Breast epithelium (tissue), 4 donors: Measurements from ENCODE around the gene RPL29. TPM values are rescaled to one million over a fixed set of nuclear protein-coding genes. Genes with fewer than 3 reads are reported as not detected.

Experiments used
- DNase-seq, 2 donors: peaks; one replicate each; pipeline ENCODE4 v3.0.0-alpha.2; 2019; ENCODE audit warnings: low spot score in 2 of 2
- H3K27ac ChIP-seq, 2 donors: fragments of 200-600 bp; sonication (generic) in 1 of 2; one replicate each; pipeline ENCODE4 v1.5.1; 2016 to 2019; ENCODE audit warnings: mild to moderate bottlenecking in 1 of 2
- H3K27me3 ChIP-seq, 2 donors: fragments of 200-600 bp; sonication (generic) in 1 of 2; one replicate each; pipeline versions ENCODE4 v1.5.1 to v1.6.0; 2017 to 2019; ENCODE audit warnings: control low read depth in 1 of 2, mild to moderate bottlenecking in 1 of 2
- H3K36me3 ChIP-seq: fragments of 200-600 bp; one replicate; pipeline ENCODE4 v1.5.1; 2019
- H3K4me1 ChIP-seq, 2 donors: fragments of 200-600 bp; sonication (generic); one replicate each; pipeline ENCODE4 v1.5.1; 2016 to 2019; ENCODE audit warnings: control low read depth in 1 of 2
- H3K4me3 ChIP-seq, 3 donors: fragments of 200-600 bp; sonication (generic); 1 replicate in 2 of 3; 2 replicates in 1 of 3; pipeline ENCODE4 v1.5.1; 2016 to 2019; ENCODE audit warnings: mild to moderate bottlenecking in 3 of 3, moderate library complexity in 2 of 3
- H3K9me3 ChIP-seq, 2 donors: fragments of 200-600 bp; sonication (generic) in 1 of 2; one replicate each; pipeline ENCODE4 v1.5.1; 2016 to 2019; ENCODE audit warnings: control low read depth in 1 of 2
- CTCF ChIP-seq, 3 donors: fragments of 450-650 bp; IDR thresholded peaks; one replicate each; pipeline ENCODE4 v1.5.1; 2016 to 2017; ENCODE audit warnings: antibody characterized with exemption in 3 of 3, mild to moderate bottlenecking in 3 of 3, moderate library complexity in 3 of 3
- POLR2A ChIP-seq: fragments of 450-650 bp; IDR thresholded peaks from one replicate; pipeline ENCODE4 v1.6.1; 2016; ENCODE audit warnings: antibody characterized with exemption, mild to moderate bottlenecking, moderate library complexity
- POLR2AphosphoS5 ChIP-seq, 3 donors: sonication (generic); formaldehyde crosslinking; IDR thresholded peaks; one replicate each; pipeline ENCODE4 v1.6.1; 2017; ENCODE audit warnings: antibody characterized with exemption in 3 of 3
- intact Hi-C: fragments of 100-400 bp; cut with DNase I; formaldehyde crosslinking; loops from one replicate; pipeline ENCODE4 v1.15.1; 2023; ENCODE audit warnings: low total_unique reads
- total RNA-seq, 3 donors: library from RNA; depleted of rRNA; stranded (reverse); fragments of >200 nt; gene quantifications; one replicate each; pipeline ENCODE4 v1.1.0, GENCODE V29; 2016

RPL29 gene
- total RNA-seq, 3 donors from 2014 or later: 1,890 to 2,530 (median 2,229) TPM

GRCh38 chr3:51986010-51986947 is 9.4 kb downstream of the RPL29 start:
- H3K27ac ChIP-seq: no peak overlapping the region
- intact Hi-C loops: no loop called here
- no peak for DNase-seq

GRCh38 chr3:51985063-51985462 is 10.6 kb downstream of the RPL29 start:
- Histone ChIP-seq H3K9me3 (no peaks in the 10 kb centered on the region), H3K4me1 (peaks cover 4 to 17% of the 10 kb centered on the region in 2 donors), H3K36me3 (no peaks in the 10 kb centered on the region), H3K27me3 (no peaks in the 10 kb centered on the region), H3K27ac (peak overlapping the region in 1 of 2 donors; percentile 32), H3K4me3 (no peak overlapping the region)
- intact Hi-C loops: no loop called here
- DNase-seq: no peak
- no peak for TF ChIP-seq CTCF (IDR thresholded peaks at IDR 0.05)
- no peak for TF ChIP-seq POLR2A
- no peak for TF ChIP-seq POLR2AphosphoS5 (IDR thresholded peaks at IDR 0.05)

More at GRCh38 chr3:51986010-51986947, 9.4 kb downstream of the RPL29 start:
- Histone ChIP-seq H3K4me1 (peaks cover 4 to 17% of the 10 kb centered on the region in 2 donors), H3K9me3 (no peaks in the 10 kb centered on the region), H3K36me3 (no peaks in the 10 kb centered on the region), H3K27me3 (no peaks in the 10 kb centered on the region), H3K4me3 (no peak overlapping the region)
- TF ChIP-seq POLR2AphosphoS5 (IDR thresholded peaks at IDR 0.05) (no peak), CTCF (IDR thresholded peaks at IDR 0.05) (no peak), POLR2A (no peak)

GRCh38 chr3:51984269-51984647 is 11.4 kb downstream of the RPL29 start:
- Histone ChIP-seq H3K4me3 (peak overlapping the region in 1 of 3 donors; percentile 74), H3K9me3 (no peaks in the 10 kb centered on the region), H3K27ac (peak overlapping the region; percentile 95 to 97), H3K27me3 (no peaks in the 10 kb centered on the region), H3K36me3 (no peaks in the 10 kb centered on the region), H3K4me1 (peaks cover 4 to 17% of the 10 kb centered on the region in 2 donors)
- no peak for TF ChIP-seq POLR2A
- no peak for TF ChIP-seq CTCF (IDR thresholded peaks at IDR 0.05)
- TF ChIP-seq POLR2AphosphoS5 (IDR thresholded peaks at IDR 0.05): no peak
- intact Hi-C loops: no loop called here
- DNase-seq: no peak

- no peak for TF ChIP-seq CTCF (IDR thresholded peaks at IDR 0.05)
- no peak for TF ChIP-seq POLR2A
- no peak for TF ChIP-seq POLR2AphosphoS5 (IDR thresholded peaks at IDR 0.05)
- peak overlapping the region; percentile 52 to 74 (median 69) for H3K4me3 ChIP-seq
- intact Hi-C loops: no loop called here
- no peak for DNase-seq
- no peaks in the 10 kb centered on the region for H3K9me3 ChIP-seq
- no peaks in the 10 kb centered on the region for H3K27me3 ChIP-seq
- H3K4me1 ChIP-seq: peaks cover 4 to 17% of the 10 kb centered on the region in 2 donors
- no peaks in the 10 kb centered on the region for H3K36me3 ChIP-seq
- peak overlapping the region; percentile 95 to 97 for H3K27ac ChIP-seq
Measured at GRCh38 chr3:51983578-51984268, 12.0 kb downstream of the RPL29 start.
